HepG2 (cell line): Measurements from ENCODE around the gene GNG12. TPM values are rescaled to one million over a fixed set of nuclear protein-coding genes. Genes with fewer than 3 reads are reported as not detected.

Experiments used
- BORCS8-MEF2B ChIP-seq: sonication (generic); formaldehyde crosslinking; IDR thresholded peaks from 2 replicates; pipeline ENCODE4 v1.8.0; 2022; ENCODE audit warnings: mild to moderate bottlenecking, missing genetic modification reagents
- HNRNPL ChIP-seq: fragments of 200-400 bp; formaldehyde crosslinking; IDR thresholded peaks from 2 replicates; pipeline ENCODE4 v1.6.1; 2017; ENCODE audit warnings: mild to moderate bottlenecking, low read depth, low read length
- KAT7 ChIP-seq: IDR thresholded peaks from 2 replicates; pipeline ENCODE4 v1.6.1; 2018; ENCODE audit warnings: borderline replicate concordance, missing compliant biosample characterization
- KMT2B ChIP-seq: IDR thresholded peaks from 2 replicates; pipeline ENCODE4 v1.6.1; 2016; ENCODE audit warnings: missing genetic modification reagents, missing compliant biosample characterization
- MAFF ChIP-seq: IDR thresholded peaks from 2 replicates; pipeline ENCODE4 v1.6.1; 2011; ENCODE audit warnings: low read depth, low read length, improper control_type of control experiment
- RBFOX2 ChIP-seq: fragments of 200-400 bp; formaldehyde crosslinking; IDR thresholded peaks from 2 replicates; pipeline ENCODE4 v1.6.1; 2017; ENCODE audit warnings: low read depth, mild to moderate bottlenecking, low read length
- YEATS4 ChIP-seq: sonication (generic); formaldehyde crosslinking; IDR thresholded peaks from 2 replicates; pipeline ENCODE4 v1.4.0; 2020; ENCODE audit warnings: missing genetic modification reagents, borderline replicate concordance
- ZHX1 ChIP-seq: sonication (generic); formaldehyde crosslinking; IDR thresholded peaks from 2 replicates; pipeline ENCODE4 v1.8.1; 2022; ENCODE audit warnings: low read depth, mild to moderate bottlenecking, missing genetic modification reagents
- ZNF280B ChIP-seq: sonication (generic); formaldehyde crosslinking; IDR thresholded peaks from 2 replicates; pipeline ENCODE4 v1.5.0; 2020; ENCODE audit warnings: missing genetic modification reagents, mild to moderate bottlenecking, borderline replicate concordance
- ZNF280D ChIP-seq: sonication (generic); formaldehyde crosslinking; IDR thresholded peaks from 2 replicates; pipeline ENCODE4 v1.5.1; 2020; ENCODE audit warnings: mild to moderate bottlenecking, missing genetic modification reagents
- ZNF362 ChIP-seq: sonication (generic); formaldehyde crosslinking; IDR thresholded peaks from 2 replicates; pipeline ENCODE4 v1.4.0; 2020; ENCODE audit warnings: missing genetic modification reagents, mild to moderate bottlenecking, borderline replicate concordance
- ZNF768 ChIP-seq: sonication (generic); formaldehyde crosslinking; IDR thresholded peaks from 2 replicates; pipeline ENCODE4 v1.4.0; 2020; ENCODE audit warnings: missing genetic modification reagents
- ZNF841 ChIP-seq: sonication (generic); formaldehyde crosslinking; IDR thresholded peaks from 2 replicates; pipeline ENCODE4 v1.8.1; 2023; ENCODE audit warnings: missing genetic modification reagents, borderline replicate concordance
- polyA plus RNA-seq, 8 experiments: library from polyadenylated mRNA; depleted of rRNA in 3 of 8; stranded (reverse) in 7 of 8; unstranded in 1 of 8; fragments of >200 nt; fragmentation: Illumina TruSeq in 4 of 8; extraction: Trizol in 4 of 8; gene quantifications; 2 replicates each; pipeline versions ENCODE4 v1.2.1 to v1.2.3, GENCODE V29; 2011 to 2016; ENCODE audit warnings: low read depth in 4 of 8, missing spikeins in 1 of 8, mixed read lengths in 1 of 8; ENCODE audit not compliant: insufficient read depth in 1 of 8
- total RNA-seq, 5 experiments: library from RNA; depleted of rRNA; stranded (reverse); fragments of >200 nt; fragmentation: Illumina TruSeq; extraction: Trizol; gene quantifications; 2 replicates each; pipeline ENCODE4 v1.2.3, GENCODE V29; 2016; ENCODE audit warnings: low read depth in 1 of 5
- TF ChIP-seq, protein P1 (sequence below): conservative IDR thresholded peaks from 2 replicates; pipeline ENCODE4 v1.6.1; 2018; ENCODE audit warnings: missing genetic modification reagents
- TF ChIP-seq, protein P2 (sequence below): sonication (generic); formaldehyde crosslinking; conservative IDR thresholded peaks from 2 replicates; pipeline ENCODE4 v1.8.1; 2023; ENCODE audit warnings: missing genetic modification reagents

The GNG12 gene
- total and polyA plus RNA-seq, 2 of the 13 experiments (the other 11 are each of a cell fraction or from before 2014, with no cell fraction given): 0.11 TPM

- TF ChIP-seq ZNF768 (no peak), ZNF280D (no peak), ZNF280B (CRISPR knock-in tag) (0 out of 2 replicates have a peak, but pooled peaks have one; percentile 25), ZHX1 (CRISPR knock-in tag) (no peak), ZNF362 (no peak), BORCS8-MEF2B (CRISPR knock-in tag) (peak; percentile 5; the same call in 1 of the 2 replicates), RBFOX2 (peak; percentile 77), KMT2B (no peak), MAFF (peak; percentile 1; the same call in 1 of the 2 replicates), YEATS4 (CRISPR knock-in tag) (no peak; the same call in 1 of the 2 replicates), ZNF841 (CRISPR knock-in tag) (no peak), HNRNPL (peak; percentile 87), KAT7 (CRISPR knock-in tag) (no peak; the same call in 1 of the 2 replicates)
- TF ChIP-seq, protein P1, sequence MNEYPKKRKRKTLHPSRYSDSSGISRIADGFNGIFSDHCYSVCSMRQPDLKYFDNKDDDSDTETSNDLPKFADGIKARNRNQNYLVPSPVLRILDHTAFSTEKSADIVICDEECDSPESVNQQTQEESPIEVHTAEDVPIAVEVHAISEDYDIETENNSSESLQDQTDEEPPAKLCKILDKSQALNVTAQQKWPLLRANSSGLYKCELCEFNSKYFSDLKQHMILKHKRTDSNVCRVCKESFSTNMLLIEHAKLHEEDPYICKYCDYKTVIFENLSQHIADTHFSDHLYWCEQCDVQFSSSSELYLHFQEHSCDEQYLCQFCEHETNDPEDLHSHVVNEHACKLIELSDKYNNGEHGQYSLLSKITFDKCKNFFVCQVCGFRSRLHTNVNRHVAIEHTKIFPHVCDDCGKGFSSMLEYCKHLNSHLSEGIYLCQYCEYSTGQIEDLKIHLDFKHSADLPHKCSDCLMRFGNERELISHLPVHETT (CRISPR knock-in tag): no peak
- TF ChIP-seq, protein P2, sequence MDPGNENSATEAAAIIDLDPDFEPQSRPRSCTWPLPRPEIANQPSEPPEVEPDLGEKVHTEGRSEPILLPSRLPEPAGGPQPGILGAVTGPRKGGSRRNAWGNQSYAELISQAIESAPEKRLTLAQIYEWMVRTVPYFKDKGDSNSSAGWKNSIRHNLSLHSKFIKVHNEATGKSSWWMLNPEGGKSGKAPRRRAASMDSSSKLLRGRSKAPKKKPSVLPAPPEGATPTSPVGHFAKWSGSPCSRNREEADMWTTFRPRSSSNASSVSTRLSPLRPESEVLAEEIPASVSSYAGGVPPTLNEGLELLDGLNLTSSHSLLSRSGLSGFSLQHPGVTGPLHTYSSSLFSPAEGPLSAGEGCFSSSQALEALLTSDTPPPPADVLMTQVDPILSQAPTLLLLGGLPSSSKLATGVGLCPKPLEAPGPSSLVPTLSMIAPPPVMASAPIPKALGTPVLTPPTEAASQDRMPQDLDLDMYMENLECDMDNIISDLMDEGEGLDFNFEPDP: 0 out of 2 replicates have a peak, but pooled peaks have one; percentile 36
Measured at GRCh38 chr1:67685558-67686266, 147.6 kb downstream of the GNG12 start (continued).
